Aorta (tissue), 5 donors: Measurements from ENCODE around the gene TAS1R1. TPM values are rescaled to one million over a fixed set of nuclear protein-coding genes. Genes with fewer than 3 reads are reported as not detected.

ENCODE experiments used
- ATAC-seq: fragments of 200-7000 bp; cut with Tn5 transposase; one replicate; pipeline ENCODE4 v1.9.1; 2022; ENCODE audit warnings: moderate library complexity; ENCODE audit not compliant: low FRiP score
- DNase-seq, 2 donors: peaks; one replicate each; pipeline ENCODE4 v3.0.0-alpha.2; 2020
- H3K27ac ChIP-seq, 2 donors: one replicate each; pipeline ENCODE4 v1.5.1; 2013; ENCODE audit warnings: low read length in 2 of 2, mild to moderate bottlenecking in 2 of 2, moderate library complexity in 2 of 2, control low read depth in 1 of 2, inconsistent platforms in 1 of 2, low read depth in 1 of 2
- H3K27me3 ChIP-seq, 2 donors: one replicate each; pipeline ENCODE4 v1.6.1; 2013; ENCODE audit warnings: control low read depth in 1 of 2, low read length in 1 of 2, mild to moderate bottlenecking in 1 of 2, moderate library complexity in 1 of 2; ENCODE audit not compliant: insufficient read depth in 2 of 2, control insufficient read depth in 1 of 2
- H3K36me3 ChIP-seq, 2 donors: one replicate each; pipeline ENCODE4 v1.6.1; 2013; ENCODE audit warnings: control low read depth in 1 of 2, low read length in 1 of 2, mild to moderate bottlenecking in 1 of 2; ENCODE audit not compliant: insufficient read depth in 2 of 2, control insufficient read depth in 1 of 2
- H3K4me1 ChIP-seq, 2 donors: one replicate each; pipeline ENCODE4 v1.6.1; 2013; ENCODE audit warnings: low read length in 2 of 2, control low read depth in 1 of 2, mild to moderate bottlenecking in 1 of 2, moderate library complexity in 1 of 2; ENCODE audit not compliant: insufficient read depth in 2 of 2, control insufficient read depth in 1 of 2
- H3K4me3 ChIP-seq, 2 donors: one replicate each; pipeline ENCODE4 v1.5.1; 2013; ENCODE audit warnings: low read length in 2 of 2, control low read depth in 1 of 2, mild to moderate bottlenecking in 1 of 2
- H3K9me3 ChIP-seq: one replicate; pipeline ENCODE4 v1.6.1; 2013; ENCODE audit warnings: mild to moderate bottlenecking, low read length; ENCODE audit not compliant: control insufficient read depth
- WGBS, 2 donors: extraction: QIAGEN DNeasy Blood & Tissue Kit; methylation state at CpG; one replicate each; pipeline ENCODE4 v1.1.7; 2013; 5-methylcytosine and 5-hydroxymethylcytosine counted together
- intact Hi-C, 2 donors: fragments of 100-400 bp; cut with DNase I; formaldehyde crosslinking; loops; one replicate each; pipeline versions ENCODE4 v1.14.2 to v1.15.0; 2022
- polyA plus RNA-seq, 2 donors: library from polyadenylated mRNA; stranded (reverse); fragments of 200-250 nt; gene quantifications; one replicate each; pipeline ENCODE4 v1.2.3, GENCODE V29; 2013
- total RNA-seq, 2 donors: library from RNA; stranded (reverse); fragmentation: NEBNext Ultra II Directional; extraction: Animal tissue kit (Norgen Biotek cat#: 25700); gene quantifications; one replicate each; pipeline ENCODE4 v1.2.1, GENCODE V29; 2021
- donor health status: healthy with polysubstance abuse.
- donor health status: Bipolar disorder and iron deficiency.
- donor health status: DM: no; HTN: no; CAD: no.
- donor health status: DM: no; HTN: no; CAD: no.
- donor health status: DM: yes; HTN: yes; CAD: no.

The TAS1R1 gene
- total and polyA plus RNA-seq, 4 donors = 1.3 TPM; not detected in 3

GRCh38 chr1:6624710-6625583 is 69.8 kb downstream of the TAS1R1 start, which contains the start of gene THAP3:
Gene THAP3 (plus strand): TSS chr1:6624868. CDS start chr1:6625219, 351 bp downstream.
- Histone ChIP-seq H3K27ac (peak within 1 kb of the TSS in 1 of 2 donors; percentile 85), H3K9me3 (no peaks in the 10 kb centered on the region), H3K4me1 (no peaks in the 10 kb centered on the region), H3K36me3 (peaks cover 0 to 3% of the 10 kb centered on the region in 2 donors), H3K27me3 (no peaks in the 10 kb centered on the region), H3K4me3 (peak within 1 kb of the TSS; percentile 86 to 89)
- intact Hi-C loops = loop anchor here (5.0 kb wide), 2 partner anchors 33 to 43 kb away; no protein-coding TSS in a partner anchor
- 2 to 4% methylated on average over 53 to 73 of the region's 73 CpGs for WGBS, 2 donors
- DNase-seq (peak; percentile 93 to 97), ATAC-seq (peak; percentile 93)

- Histone ChIP-seq H3K4me1 (no peaks in the 10 kb centered on the region), H3K36me3 (peaks cover 0 to 2% of the 10 kb centered on the region in 2 donors), H3K4me3 (peak overlapping the region; percentile 86 to 89), H3K9me3 (no peaks in the 10 kb centered on the region), H3K27ac (peak overlapping the region in 1 of 2 donors; percentile 41), H3K27me3 (no peaks in the 10 kb centered on the region)
- no peak for DNase-seq
- WGBS, 2 donors = 4% methylated on average over 31 to 32 of the region's 32 CpGs
- ATAC-seq = peak; percentile 4
- intact Hi-C loops = loop anchor here (5.0 kb wide), 2 partner anchors 33 to 43 kb away; no protein-coding TSS in a partner anchor
Measured at GRCh38 chr1:6625584-6626149, 70.6 kb downstream of the TAS1R1 start.

GRCh38 chr1:6627031-6627430 is 71.9 kb downstream of the TAS1R1 start:
- DNase-seq (no peak), ATAC-seq (no peak)
- H3K4me1 ChIP-seq = no peaks in the 10 kb centered on the region
- H3K27me3 ChIP-seq = no peaks in the 10 kb centered on the region
- intact Hi-C loops = loop anchor here (5.0 kb wide), 2 partner anchors 35 to 45 kb away; no protein-coding TSS in a partner anchor
- H3K27ac ChIP-seq = no peak overlapping the region
- WGBS, 2 donors = 93 to 94% methylated on average over 9 of the region's 9 CpGs
- no peak overlapping the region for H3K4me3 ChIP-seq
- peaks cover 0 to 2% of the 10 kb centered on the region in 2 donors for H3K36me3 ChIP-seq
- no peaks in the 10 kb centered on the region for H3K9me3 ChIP-seq

- peaks cover 0 to 4% of the 10 kb centered on the region in 2 donors for H3K36me3 ChIP-seq
- DNase-seq (no peak), ATAC-seq (no peak)
- H3K4me1 ChIP-seq = no peaks in the 10 kb centered on the region
- no peak overlapping the region for H3K4me3 ChIP-seq
- intact Hi-C loops = loop anchor here (5.0 kb wide), 2 partner anchors 36 to 46 kb away; no protein-coding TSS in a partner anchor
- H3K9me3 ChIP-seq = no peaks in the 10 kb centered on the region
- no peak overlapping the region for H3K27ac ChIP-seq
- H3K27me3 ChIP-seq = no peaks in the 10 kb centered on the region
- 92 to 94% methylated on average over 21 of the region's 21 CpGs for WGBS, 2 donors
Measured at GRCh38 chr1:6627841-6628545, 72.9 kb downstream of the TAS1R1 start.

GRCh38 chr1:6628971-6629479 is 73.9 kb downstream of the TAS1R1 start:
- H3K27me3 ChIP-seq = no peaks in the 10 kb centered on the region
- DNase-seq (no peak), ATAC-seq (no peak)
- 88 to 89% methylated on average over 12 of the region's 12 CpGs for WGBS, 2 donors
- no peaks in the 10 kb centered on the region for H3K9me3 ChIP-seq
- no peak overlapping the region for H3K4me3 ChIP-seq
- no peaks in the 10 kb centered on the region for H3K4me1 ChIP-seq
- intact Hi-C loops = loop anchor here (5.0 kb wide), 2 partner anchors 37 to 47 kb away; no protein-coding TSS in a partner anchor
- peaks cover 0 to 6% of the 10 kb centered on the region in 2 donors for H3K36me3 ChIP-seq
- no peak overlapping the region for H3K27ac ChIP-seq

Other genes with a start within 250 kb of the TAS1R1 start
- gene ACOT7, start 161.5 kb upstream of the TAS1R1 start, total RNA-seq = 10 to 100 TPM; 12.5 to 20.9 TPM
- 10 to 100 TPM; 14.4 to 22.6 TPM for gene ACOT7, start 161.5 kb upstream of the TAS1R1 start, polyA plus RNA-seq
- under 1 TPM in 1 of 2 donors, not detected in 1; 0.49 TPM for gene HES2, start 135.4 kb upstream of the TAS1R1 start, total RNA-seq
- 1 to 10 TPM in 1 of 2 donors, not detected in 1; 1.4 TPM for gene HES2, start 135.4 kb upstream of the TAS1R1 start, polyA plus RNA-seq
- gene ESPN, start 130.5 kb upstream of the TAS1R1 start, total RNA-seq = under 1 TPM; 0.29 to 0.84 TPM
- 10 to 100 TPM in 1 of 2 donors, under 1 TPM in 1; 0.54 to 28.7 TPM for gene ESPN, start 130.5 kb upstream of the TAS1R1 start, polyA plus RNA-seq
- 10 to 100 TPM in 1 of 2 donors, 1 to 10 TPM in 1; 6.5 to 34.6 TPM for gene TNFRSF25, start 89.1 kb upstream of the TAS1R1 start, total RNA-seq
- gene TNFRSF25, start 89.1 kb upstream of the TAS1R1 start, polyA plus RNA-seq = 10 to 100 TPM in 1 of 2 donors, 1 to 10 TPM in 1; 9.6 to 22.9 TPM
- gene PLEKHG5, start 63.6 kb upstream of the TAS1R1 start, total RNA-seq = 10 to 100 TPM in 1 of 2 donors, 1 to 10 TPM in 1; 6.6 to 39.3 TPM
- gene PLEKHG5, start 63.6 kb upstream of the TAS1R1 start, polyA plus RNA-seq = 1 to 10 TPM; 2.6 to 8.0 TPM
- gene NOL9, start 794 bp upstream of the TAS1R1 start, total RNA-seq = 10 to 100 TPM; 25.9 to 27.0 TPM
- gene NOL9, start 794 bp upstream of the TAS1R1 start, polyA plus RNA-seq = 1 to 10 TPM; 1.9 to 6.5 TPM
- 10 to 100 TPM; 20.6 to 29.9 TPM for gene ZBTB48, start 24.7 kb downstream of the TAS1R1 start, total RNA-seq
- gene ZBTB48, start 24.7 kb downstream of the TAS1R1 start, polyA plus RNA-seq = 100 to 1,000 TPM in 1 of 2 donors, 10 to 100 TPM in 1; 25.2 to 204 TPM
- 10 to 100 TPM; 37.5 to 38.3 TPM for gene KLHL21, start 47.6 kb downstream of the TAS1R1 start, total RNA-seq
- gene KLHL21, start 47.6 kb downstream of the TAS1R1 start, polyA plus RNA-seq = 10 to 100 TPM; 10.8 to 38.0 TPM
- 10 to 100 TPM; 19.0 to 19.3 TPM for gene PHF13, start 58.4 kb downstream of the TAS1R1 start, total RNA-seq
- 10 to 100 TPM in 1 of 2 donors, 1 to 10 TPM in 1; 3.6 to 10.8 TPM for gene PHF13, start 58.4 kb downstream of the TAS1R1 start, polyA plus RNA-seq
- gene THAP3, start 69.6 kb downstream of the TAS1R1 start, total RNA-seq = 10 to 100 TPM; 11.0 to 21.2 TPM
- 10 to 100 TPM; 20.8 to 44.1 TPM for gene THAP3, start 69.6 kb downstream of the TAS1R1 start, polyA plus RNA-seq
- 10 to 100 TPM; 30.0 to 31.5 TPM for gene DNAJC11, start 146.5 kb downstream of the TAS1R1 start, total RNA-seq
- 10 to 100 TPM; 15.5 to 24.3 TPM for gene DNAJC11, start 146.5 kb downstream of the TAS1R1 start, polyA plus RNA-seq
- gene CAMTA1, start 230.1 kb downstream of the TAS1R1 start, total RNA-seq = 100 to 1,000 TPM in 1 of 2 donors, 10 to 100 TPM in 1; 78.7 to 105 TPM
- 100 to 1,000 TPM; 241 to 438 TPM for gene CAMTA1, start 230.1 kb downstream of the TAS1R1 start, polyA plus RNA-seq